Cortex of kidney (tissue), 1 donor: ENCODE measurements around the gene ZNF548.
"Not testable (repeated sequence)": the region's sequence is repeated elsewhere in the genome, so short reads cannot be mapped to it uniquely, and the experiment has no call there.

Experiments used
- DNase-seq: peaks from one replicate; lab custom pipeline; 2025; lab: John Stamatoyannopoulos, UW

ZNF548 gene

DNA sequence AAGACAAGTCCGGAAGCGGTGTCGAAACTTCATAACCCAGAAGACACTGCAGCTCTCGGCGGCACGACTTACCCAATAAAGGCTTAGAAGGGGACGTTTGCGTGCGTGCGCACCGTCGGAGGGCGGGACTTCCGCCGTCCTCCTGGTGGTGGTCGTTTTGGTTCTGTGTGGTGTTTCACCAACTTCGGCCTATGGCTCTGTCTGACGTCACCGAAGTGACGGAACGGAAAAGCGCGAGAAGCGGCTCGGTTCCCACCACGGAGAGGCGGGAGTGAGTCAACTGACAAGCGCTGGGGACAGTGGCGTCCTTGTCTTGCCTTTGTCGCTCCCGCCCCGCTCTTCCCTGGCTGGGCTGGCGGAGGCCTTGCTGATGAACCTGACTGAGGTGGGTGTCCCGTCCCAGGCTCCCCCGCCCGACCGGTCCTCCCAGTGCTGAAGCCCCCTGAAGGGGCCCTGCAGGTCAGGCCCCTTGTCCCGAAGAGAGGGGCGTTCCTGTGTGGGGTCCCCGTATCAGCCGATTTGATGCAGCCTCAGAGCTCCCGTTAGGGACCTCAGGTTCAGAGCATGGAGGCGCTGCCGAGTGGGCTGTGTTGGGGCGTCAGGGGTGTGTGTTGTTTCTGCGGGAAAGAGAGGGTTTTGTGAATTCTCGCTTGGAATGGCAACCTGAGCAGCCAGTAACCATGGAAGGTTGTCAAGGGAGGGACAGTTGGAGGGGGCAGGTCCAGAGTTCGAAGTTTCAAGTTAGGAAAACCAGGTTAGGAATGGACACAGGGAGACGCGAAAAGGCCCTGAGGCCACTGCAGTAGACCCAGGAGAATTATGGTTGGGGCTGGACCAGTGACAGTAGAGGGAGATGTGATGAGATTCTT lies at the start of gene ZNF548:
ZNF548 (plus strand) TSS at position 125 of the 869 bp plus-strand sequence; CDS start at position 371, 246 bp downstream.
- DNase-seq = peak; percentile 34

DNA sequence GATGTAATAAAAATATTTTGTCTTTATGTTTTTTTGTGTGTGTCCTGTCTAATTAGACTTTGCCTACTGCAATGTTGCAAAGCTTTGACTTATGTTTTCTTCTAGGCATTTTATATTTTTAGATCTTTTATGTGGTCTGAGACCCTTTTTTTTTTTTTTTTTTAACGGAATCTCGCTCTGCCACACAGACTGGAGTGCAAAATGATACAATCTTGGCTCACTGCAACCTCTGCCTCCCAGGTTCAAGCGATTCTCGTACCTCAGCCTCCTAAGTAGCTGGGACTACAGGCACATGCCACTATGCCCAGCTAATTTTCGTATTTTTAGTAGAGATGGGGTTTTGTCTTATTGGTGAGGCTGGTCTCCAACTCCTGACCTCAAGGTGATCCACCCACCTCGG lies 47.1 kb upstream of the ZNF548 start:
- DNase-seq = no peak

DNA sequence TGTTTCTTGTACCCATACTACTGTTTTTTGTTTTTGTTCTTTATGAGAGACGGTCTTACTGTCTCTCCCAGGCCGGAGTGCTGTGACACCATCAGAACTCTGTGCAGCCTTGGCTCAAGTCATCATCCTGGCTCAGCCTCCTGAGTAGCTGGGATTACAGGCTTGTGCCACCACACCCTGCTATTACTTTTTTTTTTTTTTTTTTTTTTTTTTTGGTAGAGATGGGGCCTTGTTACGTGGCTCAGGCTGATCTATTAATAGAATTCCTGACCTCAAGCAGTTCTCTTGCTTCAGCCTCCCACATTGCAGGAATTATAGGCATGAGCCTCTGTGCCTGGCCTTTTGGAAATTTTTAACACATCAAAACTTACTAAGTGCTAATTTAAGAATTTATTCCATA lies 41.5 kb upstream of the ZNF548 start:
- no peak for DNase-seq

DNA sequence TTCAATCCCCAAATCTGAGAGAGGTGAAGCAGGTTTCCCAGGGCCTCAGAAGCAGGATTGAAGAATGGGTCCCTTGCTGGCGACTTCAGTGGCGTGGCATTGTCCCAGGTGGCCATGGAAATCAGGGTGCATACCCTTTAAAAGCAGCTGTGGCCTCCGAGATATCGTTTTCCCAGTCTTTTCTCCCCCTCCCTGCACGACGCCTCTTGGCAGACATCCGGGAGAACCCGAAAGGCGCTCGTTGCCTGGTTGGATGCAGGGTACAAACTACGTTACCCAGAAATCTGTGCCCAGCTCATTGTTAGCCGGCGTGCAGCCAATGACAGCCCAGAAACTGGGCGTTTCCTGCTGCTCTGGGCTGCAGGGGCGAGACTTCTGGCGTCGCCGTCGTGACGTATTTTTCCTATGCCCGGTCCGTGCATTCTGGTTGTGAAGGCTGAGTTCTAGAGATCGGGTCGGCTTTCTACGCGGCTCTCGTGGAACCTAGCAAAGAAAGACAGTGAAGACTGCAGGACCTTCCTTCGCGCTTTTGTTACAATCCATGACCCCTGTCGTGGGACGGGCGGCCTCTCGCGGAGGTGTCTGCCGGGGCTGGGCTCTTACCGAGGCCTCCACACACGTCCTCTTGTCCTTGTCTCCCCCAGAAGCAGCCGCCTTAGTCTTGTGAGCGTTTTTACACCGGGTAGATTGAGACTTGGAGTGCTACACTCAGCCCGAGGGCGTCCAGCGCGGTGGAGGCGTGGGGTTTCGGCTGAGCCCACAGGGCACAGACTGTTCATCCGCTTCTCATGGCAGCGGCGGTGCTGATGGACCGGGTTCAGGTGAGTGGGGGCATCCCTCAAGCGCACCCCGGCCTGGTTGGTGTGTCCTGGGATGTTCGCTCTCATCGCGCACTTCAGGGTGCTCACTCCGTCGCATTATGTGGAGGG lies 38.5 kb upstream of the ZNF548 start, which contains the start of gene ZNF304:
ZNF304 (plus strand) TSS at position 395 of the 929 bp plus-strand sequence; CDS start at position 789, 394 bp downstream.
- DNase-seq = no peak

DNA sequence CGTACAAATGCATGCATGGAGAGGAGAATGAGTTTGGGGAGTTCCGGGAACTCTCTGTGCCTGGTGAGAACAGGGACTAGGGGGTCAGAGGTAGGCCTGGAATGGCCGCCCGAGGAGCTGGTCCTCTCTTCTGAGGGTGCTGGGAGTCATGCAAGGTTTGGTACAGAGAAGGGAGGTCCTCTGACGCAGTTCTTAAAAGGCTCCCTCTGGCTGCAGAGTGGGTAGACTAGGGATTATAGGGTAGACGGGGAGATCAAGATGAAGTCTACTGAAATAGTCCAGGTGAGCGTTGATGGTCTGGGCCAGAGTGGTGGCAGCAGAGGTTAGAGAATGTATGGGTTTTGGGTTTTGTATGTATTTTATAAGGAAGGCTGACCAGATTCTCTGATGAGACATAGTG lies 37.8 kb upstream of the ZNF548 start:
- DNase-seq = no peak

DNA sequence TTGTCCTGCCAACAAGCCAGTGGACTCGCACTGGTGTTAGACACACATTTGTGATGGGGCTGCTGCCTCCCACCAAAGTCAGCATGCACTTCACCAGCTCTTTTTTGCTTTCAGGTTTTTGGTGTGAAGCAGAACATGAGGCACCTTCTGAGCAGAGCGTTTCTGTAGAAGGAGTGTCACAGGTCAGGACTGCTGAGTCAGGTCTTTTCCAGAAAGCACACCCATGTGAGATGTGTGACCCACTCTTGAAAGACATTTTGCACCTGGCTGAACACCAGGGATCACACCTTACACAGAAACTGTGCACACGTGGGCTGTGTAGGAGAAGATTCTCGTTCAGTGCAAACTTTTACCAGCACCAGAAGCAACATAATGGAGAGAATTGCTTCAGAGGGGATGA lies 33.7 kb upstream of the ZNF548 start:
- no peak for DNase-seq

DNA sequence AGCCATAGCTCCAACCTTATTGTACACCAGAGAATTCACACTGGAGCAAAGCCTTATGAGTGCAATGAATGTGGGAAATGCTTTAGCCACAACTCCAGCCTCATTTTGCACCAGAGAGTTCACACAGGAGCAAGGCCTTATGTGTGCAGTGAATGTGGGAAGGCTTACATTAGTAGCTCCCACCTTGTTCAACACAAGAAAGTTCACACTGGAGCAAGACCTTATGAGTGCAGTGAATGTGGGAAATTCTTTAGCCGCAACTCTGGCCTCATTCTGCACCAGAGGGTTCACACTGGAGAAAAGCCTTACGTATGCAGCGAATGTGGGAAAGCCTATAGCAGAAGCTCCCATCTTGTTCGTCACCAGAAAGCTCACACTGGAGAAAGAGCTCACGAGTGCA lies 32.2 kb upstream of the ZNF548 start:
- DNase-seq = no peak

DNA sequence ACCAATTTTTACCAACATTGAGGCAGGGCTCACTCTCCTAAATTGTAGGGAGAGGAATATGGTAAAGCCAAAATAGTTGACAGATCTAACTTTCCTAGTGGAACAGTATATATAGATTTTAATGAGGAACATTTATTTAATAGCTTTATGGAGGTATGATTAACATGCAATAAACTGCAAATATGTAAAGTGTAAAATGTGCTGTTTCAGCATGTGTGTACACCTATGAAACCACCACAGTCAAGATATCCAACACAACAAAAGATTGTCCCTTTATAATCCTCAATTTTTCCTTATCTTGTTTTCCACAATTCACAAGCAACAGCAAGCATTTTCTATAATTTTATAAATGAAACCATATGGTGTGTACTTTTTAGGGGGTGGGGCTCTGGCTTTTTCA lies 30.4 kb upstream of the ZNF548 start:
- no peak for DNase-seq

DNA sequence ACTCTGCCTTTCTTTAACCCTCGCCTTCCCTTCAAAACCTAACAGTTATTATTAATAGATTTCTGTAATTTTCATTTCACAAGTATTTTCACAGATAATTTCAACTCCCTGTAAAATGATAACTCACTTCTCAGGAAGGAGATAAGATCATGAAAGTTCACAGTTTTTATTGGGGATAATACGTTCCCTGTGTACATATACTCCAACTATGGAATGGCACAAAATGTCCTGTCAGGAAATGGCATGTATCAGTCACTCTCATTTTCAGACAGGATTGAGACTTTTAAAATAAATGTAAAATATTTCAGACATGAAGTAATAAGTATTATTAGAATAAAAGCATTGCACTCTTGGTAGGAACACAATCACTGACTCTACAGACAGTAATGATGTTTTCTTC lies 27.2 kb upstream of the ZNF548 start:
- no peak for DNase-seq

DNA sequence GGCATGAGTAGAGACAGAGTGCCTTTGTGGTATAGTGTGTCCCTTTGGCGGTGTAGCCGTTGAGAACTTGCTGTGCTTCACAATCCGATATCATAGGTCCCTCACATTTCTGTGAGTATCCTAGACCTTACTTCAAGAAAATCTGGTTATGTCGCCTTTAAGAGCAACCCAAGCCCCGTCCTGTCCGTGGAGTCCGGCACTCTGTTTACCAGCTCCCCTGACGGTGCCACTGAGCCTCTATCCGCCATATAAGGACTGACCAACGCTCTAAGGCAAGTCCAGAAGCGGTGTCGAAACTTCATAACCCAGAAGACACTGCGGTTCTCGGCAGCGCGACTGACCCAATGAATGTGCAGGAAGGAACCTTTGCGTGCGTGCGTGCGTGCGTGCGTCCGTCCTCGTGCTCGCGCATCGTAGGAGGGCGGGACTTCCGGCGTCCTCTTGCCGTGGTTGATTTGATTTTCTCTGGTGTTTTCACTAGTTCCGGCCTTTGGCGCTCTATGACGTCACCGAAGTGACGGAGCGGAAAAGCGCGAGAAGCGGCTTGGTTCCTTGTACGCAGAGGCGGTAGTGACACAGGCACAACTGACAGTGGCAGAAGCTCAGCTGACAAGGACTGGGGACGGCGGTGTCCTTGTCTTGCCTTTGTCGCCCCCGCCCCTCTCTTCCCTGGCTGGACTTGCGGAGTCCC lies 26.5 kb upstream of the ZNF548 start, which contains the start of the genes TRAPPC2B and ZNF547:
TRAPPC2B (plus strand) TSS at position 555 of the 691 bp plus-strand sequence. CDS start 1,283 bp downstream, outside the sequence.
ZNF547 (plus strand) TSS at position 555 of the 691 bp plus-strand sequence. CDS start 5,005 bp downstream, outside the sequence.
- peak; percentile 94 for DNase-seq

DNA sequence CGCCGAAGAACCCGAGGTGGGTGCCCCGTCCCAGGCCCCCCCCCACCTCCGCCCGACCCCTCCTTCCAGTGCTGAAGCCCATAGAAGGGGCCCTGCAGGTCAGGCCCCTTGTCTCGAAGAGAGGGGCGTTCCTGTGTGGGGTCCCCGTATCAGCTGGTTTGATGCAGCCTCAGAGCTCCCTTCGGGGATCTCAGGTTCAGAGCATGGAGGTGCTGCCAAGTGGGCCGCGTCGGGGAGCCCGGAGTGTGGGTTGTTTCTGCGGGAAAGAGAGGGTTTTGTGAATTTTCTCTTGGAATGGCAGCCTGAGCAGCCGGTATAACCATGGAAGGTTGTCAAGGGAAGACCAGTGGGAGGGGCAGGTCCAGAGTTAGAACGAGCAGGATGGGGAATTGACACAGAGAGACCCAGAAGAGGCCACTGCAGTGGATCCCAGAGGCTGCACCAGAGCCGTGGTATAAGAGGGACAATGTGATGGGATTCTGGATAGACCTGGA lies 25.9 kb upstream of the ZNF548 start:
- DNase-seq = no peak

DNA sequence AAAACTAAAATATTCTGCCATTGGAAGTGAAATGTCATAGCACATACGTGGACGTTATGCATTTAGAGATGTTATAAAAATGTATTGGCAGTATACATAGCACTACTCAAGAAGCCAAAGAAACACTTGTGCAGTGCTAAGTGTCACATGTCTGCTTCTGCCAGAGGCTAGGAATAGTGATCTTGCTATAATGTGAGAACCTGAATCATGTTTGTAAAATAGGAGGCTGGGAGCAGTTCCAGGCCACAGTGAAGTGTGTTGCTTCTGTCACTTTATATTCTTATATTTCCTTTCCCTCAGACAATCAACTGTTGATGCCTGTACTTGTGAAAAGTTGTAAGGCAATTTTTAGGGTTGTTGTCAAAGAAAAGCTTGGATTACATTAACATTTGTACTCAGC lies 22.9 kb upstream of the ZNF548 start:
- DNase-seq = no peak

DNA sequence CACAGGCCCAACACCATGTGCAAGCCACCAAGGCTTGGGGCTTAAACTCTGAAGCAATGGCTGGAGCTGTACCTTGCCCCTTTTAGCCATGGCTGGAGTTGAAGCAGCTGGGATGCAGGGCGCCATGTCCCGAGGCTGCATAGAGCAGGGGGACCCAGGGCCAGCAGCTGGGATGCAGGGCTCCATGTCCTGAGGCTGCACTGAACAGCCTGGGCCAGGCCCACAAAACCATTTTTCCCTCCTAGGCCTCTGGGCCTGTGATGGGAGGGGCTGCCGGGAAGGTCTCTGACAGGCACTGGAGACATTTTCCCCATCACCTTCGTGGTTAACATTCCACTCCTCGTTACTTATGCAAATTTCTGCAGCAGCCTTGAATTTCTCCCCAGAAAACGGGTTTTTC lies 15.5 kb upstream of the ZNF548 start:
- no peak for DNase-seq

DNA sequence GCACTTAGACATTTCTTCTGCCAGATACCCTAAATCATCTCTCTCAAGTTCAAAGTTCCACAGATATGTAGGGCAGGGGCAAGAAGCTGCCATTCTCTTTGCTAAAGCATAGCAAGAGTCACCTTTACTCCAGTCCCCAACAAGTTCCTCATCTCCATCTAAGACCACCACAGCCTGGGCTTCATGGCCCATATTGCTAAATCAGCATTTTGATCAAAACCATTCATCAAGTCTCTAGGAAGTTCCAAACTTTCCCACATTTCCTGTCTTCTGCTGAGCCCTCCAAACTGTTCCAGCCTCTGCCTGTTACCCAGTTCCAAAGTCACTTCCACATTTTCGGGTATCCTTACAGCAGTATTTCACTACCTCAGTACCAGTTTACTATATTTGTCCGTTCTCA lies 15.0 kb upstream of the ZNF548 start:
- DNase-seq = not testable (repeated sequence)

DNA sequence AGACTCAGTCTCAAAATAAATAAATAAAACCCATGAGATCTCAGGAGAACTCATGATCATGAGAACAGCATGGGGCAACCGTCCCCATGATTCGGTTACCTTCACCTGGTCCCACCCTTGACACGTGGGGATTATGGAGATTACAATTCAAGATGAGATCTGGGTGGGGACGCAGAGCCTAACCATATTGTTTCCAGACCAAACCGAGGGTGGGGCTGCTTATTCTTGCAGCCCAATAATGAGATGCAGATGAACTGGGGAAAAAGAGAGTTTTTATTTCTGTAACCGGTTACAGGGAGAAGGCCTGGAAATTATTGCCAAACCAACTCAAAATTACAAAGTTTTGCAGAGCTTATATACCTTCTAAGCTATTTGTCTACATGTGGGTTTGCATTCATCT lies 13.5 kb upstream of the ZNF548 start:
- no peak for DNase-seq

DNA sequence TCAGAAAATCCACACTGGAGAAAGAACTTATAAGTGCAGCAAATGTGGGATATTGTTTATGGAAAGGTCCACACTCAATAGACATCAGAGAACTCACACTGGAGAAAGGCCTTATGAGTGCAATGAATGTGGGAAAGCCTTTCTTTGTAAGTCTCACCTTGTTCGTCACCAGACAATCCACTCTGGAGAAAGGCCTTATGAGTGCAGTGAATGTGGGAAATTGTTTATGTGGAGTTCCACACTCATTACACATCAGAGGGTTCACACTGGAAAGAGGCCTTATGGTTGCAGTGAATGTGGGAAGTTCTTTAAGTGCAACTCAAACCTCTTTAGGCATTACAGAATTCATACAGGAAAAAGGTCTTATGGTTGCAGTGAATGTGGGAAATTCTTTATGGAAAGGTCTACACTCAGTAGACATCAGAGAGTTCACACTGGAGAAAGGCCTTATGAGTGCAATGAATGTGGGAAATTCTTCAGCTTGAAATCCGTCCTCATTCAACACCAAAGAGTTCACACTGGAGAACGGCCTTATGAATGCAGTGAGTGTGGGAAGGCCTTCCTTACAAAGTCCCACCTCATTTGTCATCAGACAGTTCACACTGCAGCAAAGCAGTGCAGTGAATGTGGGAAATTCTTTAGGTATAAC lies 12.0 kb upstream of the ZNF548 start:
- DNase-seq = no peak

DNA sequence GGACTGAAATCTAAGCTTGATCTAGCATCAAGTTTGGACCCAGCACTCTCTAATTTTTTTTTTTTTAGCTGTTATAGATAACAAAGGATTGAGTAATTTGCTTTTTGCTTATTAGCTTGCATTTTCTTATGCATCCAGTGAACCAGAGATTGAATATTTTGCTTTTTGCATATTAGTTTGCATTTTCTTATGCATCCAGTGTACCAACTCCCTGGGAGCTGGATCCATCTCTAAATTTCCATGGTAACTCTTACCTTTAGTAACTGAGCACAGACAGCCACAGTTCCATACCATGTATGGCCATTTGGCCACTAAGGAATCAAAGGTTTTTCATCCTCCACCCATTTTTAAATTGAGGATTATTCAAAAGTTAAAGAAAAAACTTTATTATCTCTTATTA lies 8.7 kb upstream of the ZNF548 start:
- DNase-seq = no peak

DNA sequence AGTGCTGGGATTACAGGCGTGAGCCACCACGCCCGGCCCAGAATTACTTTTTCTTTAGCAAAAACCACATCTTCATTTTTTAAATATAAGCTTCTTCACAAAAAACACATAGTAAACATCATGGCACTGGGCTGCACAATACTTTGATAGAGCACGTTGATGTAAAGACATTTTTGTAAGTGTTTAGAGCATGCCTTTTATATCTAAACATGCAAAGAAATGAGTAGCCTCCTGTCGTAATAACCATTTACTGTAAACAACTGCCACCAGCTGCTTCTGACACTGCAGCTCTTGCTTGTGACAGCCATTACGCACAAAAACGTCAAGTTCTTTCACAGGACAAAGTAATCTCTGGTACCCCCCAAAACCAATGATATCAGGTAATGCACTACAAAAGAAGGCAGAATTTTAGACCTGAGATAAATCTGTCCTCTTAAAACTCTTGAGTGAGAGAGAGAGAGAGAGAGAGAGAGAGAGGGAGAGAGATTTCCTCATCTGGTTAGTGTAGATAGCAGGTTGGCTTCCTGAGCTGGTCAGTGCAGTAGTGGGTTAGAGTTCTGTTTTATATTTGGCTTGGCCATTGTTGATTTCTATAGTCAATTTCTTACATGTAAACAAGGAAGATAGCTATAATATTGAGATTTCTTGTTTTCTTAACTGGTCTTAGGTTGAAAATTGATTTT lies 6.7 kb upstream of the ZNF548 start:
- DNase-seq = no peak

DNA sequence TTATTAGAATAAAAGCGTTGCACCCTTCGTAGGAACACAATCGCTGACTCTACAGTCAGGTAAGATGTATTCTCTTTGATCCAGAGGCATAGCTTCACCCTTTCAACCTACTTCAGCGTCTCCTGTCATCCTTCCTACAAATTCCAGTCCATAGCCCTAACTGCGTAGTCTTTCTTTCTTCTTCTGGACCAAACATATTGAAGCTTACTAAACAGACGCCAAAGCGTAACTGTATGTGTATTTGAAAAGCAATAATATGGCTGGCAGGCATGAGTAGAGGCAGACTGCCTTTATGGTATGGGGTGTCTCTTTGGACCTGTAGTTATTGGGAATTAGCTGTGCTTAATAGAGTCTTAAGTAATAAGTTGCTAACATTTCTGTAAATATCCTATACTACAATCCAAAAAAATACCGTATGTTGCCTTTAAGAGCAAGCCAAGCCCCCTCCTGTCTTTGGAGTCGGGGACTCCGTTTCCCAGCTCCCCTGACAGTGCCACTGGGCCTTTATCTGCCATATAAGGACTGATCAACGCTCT lies 392 bp upstream of the ZNF548 start:
- DNase-seq = no peak

DNA sequence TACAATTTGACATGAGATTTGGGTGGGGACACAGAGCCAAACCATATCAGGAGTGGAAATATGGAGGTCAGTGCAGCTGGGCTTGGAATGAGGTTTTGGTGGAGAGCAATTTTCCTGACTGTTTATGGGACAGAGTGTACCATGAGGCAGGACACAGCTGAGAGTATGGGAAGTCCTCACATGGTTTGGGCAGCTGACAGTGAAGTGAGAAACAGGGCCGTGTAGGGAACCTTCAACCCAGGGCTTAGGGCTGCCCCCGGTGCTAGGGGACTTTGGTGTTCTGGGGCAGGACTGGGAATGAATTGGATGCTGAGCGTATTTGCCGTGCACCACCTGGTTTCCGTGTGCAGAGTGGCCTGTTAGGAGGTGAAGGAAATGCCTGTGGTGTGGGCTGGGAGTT lies 6.1 kb downstream of the ZNF548 start:
- no peak for DNase-seq
